GM06990 (cell line): Measurements from ENCODE around the gene SLC12A2.

Experiments
- DNase-seq: peaks from one replicate; pipeline ENCODE4 v3.0.0-alpha.2; 2011; ENCODE audit not compliant: insufficient read length; ENCODE audit errors: extremely low read depth
- H3K27me3 ChIP-seq: replicated peaks from 2 replicates; pipeline ENCODE4 v1.6.0; 2011; ENCODE audit warnings: low read length; ENCODE audit not compliant: control insufficient read depth, insufficient read depth
- H3K36me3 ChIP-seq: 2 replicates; pipeline ENCODE4 v1.5.1; 2011; ENCODE audit warnings: low read length; ENCODE audit not compliant: control insufficient read depth, insufficient read depth
- H3K4me3 ChIP-seq: replicated peaks from 2 replicates; pipeline ENCODE4 v1.5.1; 2011; ENCODE audit warnings: low read depth, mild to moderate bottlenecking, control low read depth, low read length
- TF ChIP-seq, protein P1 (sequence below): IDR thresholded peaks from 2 replicates; pipeline ENCODE4 v1.5.1; 2011; ENCODE audit warnings: low read length, control low read depth, mild to moderate bottlenecking, inconsistent platforms; ENCODE audit not compliant: insufficient read depth, poor library complexity, severe bottlenecking

The SLC12A2 gene

DNA sequence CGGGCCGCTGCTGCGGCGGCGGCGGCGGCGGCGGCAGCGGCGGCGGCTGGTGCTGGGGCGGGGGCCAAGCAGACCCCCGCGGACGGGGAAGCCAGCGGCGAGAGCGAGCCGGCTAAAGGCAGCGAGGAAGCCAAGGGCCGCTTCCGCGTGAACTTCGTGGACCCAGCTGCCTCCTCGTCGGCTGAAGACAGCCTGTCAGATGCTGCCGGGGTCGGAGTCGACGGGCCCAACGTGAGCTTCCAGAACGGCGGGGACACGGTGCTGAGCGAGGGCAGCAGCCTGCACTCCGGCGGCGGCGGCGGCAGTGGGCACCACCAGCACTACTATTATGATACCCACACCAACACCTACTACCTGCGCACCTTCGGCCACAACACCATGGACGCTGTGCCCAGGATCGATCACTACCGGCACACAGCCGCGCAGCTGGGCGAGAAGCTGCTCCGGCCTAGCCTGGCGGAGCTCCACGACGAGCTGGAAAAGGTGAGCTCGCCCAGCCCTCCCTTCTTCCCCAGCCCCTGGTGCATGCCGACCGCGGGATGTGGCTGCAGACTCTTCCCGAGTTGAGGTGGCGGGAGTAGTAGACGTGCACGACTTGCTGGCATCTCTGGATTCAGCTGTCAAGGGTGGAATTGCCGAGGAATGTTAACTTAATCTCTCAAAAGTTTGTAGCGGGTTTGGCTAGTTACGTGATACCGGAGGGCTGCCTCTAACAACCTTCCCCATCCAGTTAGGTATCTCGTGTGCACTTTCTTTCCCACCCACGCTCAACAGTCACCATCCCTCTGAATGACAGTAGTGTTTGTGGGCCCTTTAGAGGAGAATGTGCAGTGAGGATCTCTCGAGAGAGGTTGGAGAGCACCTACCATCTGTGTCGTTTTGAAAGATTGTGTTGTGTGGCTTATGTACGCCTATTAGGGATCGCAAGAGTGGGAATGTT lies 932 bp downstream of the SLC12A2 start:
- peak; percentile 54 for DNase-seq
- H3K36me3 ChIP-seq: no peaks in the 10 kb centered on the region
- TF ChIP-seq, protein P1, sequence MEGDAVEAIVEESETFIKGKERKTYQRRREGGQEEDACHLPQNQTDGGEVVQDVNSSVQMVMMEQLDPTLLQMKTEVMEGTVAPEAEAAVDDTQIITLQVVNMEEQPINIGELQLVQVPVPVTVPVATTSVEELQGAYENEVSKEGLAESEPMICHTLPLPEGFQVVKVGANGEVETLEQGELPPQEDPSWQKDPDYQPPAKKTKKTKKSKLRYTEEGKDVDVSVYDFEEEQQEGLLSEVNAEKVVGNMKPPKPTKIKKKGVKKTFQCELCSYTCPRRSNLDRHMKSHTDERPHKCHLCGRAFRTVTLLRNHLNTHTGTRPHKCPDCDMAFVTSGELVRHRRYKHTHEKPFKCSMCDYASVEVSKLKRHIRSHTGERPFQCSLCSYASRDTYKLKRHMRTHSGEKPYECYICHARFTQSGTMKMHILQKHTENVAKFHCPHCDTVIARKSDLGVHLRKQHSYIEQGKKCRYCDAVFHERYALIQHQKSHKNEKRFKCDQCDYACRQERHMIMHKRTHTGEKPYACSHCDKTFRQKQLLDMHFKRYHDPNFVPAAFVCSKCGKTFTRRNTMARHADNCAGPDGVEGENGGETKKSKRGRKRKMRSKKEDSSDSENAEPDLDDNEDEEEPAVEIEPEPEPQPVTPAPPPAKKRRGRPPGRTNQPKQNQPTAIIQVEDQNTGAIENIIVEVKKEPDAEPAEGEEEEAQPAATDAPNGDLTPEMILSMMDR: no peak

DNA sequence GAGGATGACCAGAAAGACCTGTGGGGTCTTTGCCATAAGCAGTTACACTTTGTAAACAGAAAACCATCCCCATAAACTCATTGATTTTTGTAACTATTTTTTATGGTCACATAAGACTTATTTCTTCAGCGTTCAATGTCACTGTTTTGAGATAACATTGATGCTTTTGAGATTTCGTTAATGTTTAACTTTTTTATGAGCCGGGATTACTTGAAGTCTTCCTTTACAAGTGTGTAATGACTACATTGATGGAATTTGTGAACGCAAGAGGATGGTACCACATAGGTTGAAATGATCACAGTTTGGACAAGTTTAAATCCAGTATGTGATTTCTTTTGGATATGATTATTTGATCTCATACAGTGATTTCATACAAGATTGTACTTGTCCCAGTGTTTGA lies 1.8 kb downstream of the SLC12A2 start:
- H3K36me3 ChIP-seq: no peaks in the 10 kb centered on the region
- peak overlapping the region; percentile 79 for H3K4me3 ChIP-seq
- DNase-seq: no peak

More for the DNA sequence above, 932 bp downstream of the SLC12A2 start:
- Histone ChIP-seq H3K27me3 (no peaks in the 10 kb centered on the region), H3K4me3 (peak overlapping the region; percentile 79)

GRCh38 chr5:128091579-128091978 lies 8.0 kb downstream of the SLC12A2 start:
- Histone ChIP-seq H3K27me3 (no peaks in the 10 kb centered on the region), H3K4me3 (no peak overlapping the region), H3K36me3 (no peaks in the 10 kb centered on the region)
- TF ChIP-seq, protein P1: no peak
- no peak for DNase-seq

More for the DNA sequence above, 1.8 kb downstream of the SLC12A2 start:
- H3K27me3 ChIP-seq: no peaks in the 10 kb centered on the region
- TF ChIP-seq, protein P1: no peak

GRCh38 chr5:128092144-128092543 lies 8.6 kb downstream of the SLC12A2 start:
- Histone ChIP-seq H3K4me3 (no peak overlapping the region), H3K27me3 (no peaks in the 10 kb centered on the region), H3K36me3 (no peaks in the 10 kb centered on the region)
- TF ChIP-seq, protein P1: no peak
- no peak for DNase-seq

- no peak overlapping the region for H3K4me3 ChIP-seq
- DNase-seq: no peak
- TF ChIP-seq, protein P1: no peak
- H3K36me3 ChIP-seq: no peaks in the 10 kb centered on the region
- no peaks in the 10 kb centered on the region for H3K27me3 ChIP-seq
Observed at GRCh38 chr5:128093368-128093767, 9.8 kb downstream of the SLC12A2 start.
